Activated CD4-positive, alpha-beta T cell treated with anti-CD3 and anti-CD28 coated beads for 1 hour (primary cell): ENCODE measurements around the gene CALML6.
A peak's percentile ranks its signal among the peaks of the same experiment; 100 is the strongest.
"Not testable (repeated sequence)": the region's sequence is repeated elsewhere in the genome, so short reads cannot be mapped to it uniquely, and the experiment has no call there.

Source experiments
- DNase-seq: peaks from one replicate; pipeline ENCODE4 v3.0.0-alpha.2; 2020

Gene CALML6, protein sequence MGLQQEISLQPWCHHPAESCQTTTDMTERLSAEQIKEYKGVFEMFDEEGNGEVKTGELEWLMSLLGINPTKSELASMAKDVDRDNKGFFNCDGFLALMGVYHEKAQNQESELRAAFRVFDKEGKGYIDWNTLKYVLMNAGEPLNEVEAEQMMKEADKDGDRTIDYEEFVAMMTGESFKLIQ

DNA sequence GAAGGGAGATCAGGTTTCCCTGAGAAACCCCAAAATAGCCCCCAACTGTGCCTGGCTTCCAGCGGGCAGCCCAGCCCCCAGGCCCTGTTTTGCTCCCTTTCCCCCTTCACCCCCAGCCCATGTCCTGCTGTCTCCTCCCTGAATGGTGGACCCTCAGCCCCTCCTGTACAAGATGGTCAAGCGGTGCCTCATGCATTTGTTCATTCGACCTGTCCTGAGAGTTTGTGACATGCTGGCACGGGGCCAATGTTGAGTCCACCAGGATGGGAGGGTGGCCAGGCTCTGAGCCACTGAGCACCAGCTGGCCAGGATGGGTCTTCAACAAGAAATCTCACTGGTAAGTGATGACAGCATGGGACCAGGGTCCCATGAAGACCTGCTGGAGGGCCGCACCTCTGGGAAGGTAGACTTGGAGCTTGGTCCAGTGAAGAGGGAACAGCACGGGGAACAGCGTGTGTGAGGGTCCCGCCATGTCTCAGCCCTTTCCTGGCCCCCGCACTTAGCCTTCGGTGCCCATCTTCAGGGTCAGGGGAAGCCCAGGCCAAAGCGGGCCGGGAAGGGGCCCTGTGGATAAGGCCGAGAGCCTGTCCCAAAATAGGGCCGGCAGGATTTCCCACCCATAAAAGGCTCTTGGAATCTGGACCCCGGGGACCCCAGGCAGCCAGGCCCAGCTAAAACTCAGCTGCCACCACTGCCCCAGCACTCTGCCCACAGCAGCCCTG lies at the start of gene CALML6:
CALML6 (plus strand) TSS at position 290 of the 722 bp plus-strand sequence; CDS start at position 311, 21 bp downstream.
- DNase-seq = no peak

DNA sequence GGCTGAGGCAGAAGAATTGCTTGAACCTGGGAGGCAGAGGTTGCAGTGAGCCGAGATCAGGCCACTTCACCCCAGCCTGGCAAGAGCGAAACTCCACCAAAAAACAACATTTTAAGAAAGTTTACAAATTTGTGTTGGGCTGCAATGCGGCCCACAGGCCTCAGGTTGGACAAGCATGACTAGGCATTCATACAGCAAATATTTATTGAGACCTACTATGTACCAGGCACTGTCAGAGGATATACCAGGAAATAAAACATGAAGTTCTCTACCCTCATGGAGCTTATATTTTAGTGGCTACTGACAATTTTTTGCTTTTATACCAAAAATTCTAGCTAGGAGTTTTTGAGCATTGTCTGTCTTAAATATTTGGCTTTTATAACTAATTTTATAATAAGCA lies 47.9 kb upstream of the CALML6 start:
- DNase-seq = no peak

DNA sequence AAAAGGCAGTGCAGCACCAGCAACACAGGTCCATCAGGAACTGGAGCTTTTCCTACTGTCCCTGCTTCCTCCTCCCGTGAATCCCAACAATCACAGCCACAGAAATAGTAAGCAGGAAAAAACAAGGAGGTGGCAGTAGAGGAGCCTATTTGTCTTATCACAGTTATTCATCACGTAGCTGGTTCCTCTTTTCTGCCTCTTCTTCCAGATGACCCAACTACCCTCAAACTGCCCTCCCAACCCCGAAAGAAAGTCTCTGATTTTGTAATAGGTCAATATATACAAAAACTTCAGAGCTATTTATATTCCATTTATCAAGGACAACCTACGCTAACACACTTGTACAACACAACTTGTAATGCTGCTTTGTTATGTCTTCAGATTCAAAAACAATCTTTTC lies 45.6 kb upstream of the CALML6 start:
- DNase-seq = no peak

DNA sequence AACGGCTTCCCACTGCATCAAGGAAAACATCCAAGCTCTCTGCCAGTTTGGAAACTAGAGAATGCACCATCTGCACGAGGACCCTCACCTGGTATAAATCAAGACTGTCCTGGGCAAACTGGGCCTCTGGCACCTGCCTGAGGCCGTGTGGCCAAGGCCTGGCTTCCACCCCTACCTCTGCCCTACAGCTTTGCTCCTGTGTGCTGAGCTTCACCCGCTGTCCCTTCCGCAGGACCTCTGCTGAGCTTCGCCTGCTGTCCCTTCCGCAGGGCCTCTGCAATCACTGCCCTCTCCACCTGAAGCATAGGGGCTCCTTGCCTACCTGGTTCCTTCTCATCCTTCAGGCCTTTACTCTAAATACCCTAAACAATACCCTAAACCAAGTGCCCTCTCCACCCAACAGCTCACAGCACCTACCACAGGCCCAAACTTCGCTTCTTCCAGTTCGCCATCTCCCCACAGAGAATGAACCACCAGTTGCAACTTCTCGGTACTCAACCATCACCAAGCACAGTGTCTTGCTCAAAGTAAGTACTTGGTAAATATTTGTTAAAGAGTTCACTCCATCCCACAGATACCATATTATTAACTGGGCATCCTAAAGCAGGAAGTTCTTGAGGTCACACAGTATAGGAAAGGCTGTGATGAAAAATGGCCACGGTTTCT lies 42.6 kb upstream of the CALML6 start:
- no peak for DNase-seq

DNA sequence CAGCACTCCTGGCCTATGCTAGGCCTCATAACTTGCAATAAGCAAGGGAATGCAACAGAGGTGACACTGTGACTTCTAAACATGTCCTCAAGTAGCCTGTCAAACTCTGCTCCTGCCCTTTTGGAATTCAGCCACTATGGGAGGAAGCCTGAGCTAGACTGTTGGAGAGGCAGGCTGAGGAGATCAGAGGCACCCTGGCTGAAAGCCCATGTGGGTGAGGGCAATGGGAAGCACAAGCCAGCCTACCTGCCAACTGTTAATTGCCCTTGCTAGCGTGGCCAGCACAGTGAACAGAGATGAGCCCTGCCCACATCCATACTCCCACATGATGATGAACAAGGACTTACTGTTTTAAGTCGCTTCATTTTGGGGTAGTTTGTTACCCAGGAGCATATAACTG lies 41.9 kb upstream of the CALML6 start:
- DNase-seq = no peak

DNA sequence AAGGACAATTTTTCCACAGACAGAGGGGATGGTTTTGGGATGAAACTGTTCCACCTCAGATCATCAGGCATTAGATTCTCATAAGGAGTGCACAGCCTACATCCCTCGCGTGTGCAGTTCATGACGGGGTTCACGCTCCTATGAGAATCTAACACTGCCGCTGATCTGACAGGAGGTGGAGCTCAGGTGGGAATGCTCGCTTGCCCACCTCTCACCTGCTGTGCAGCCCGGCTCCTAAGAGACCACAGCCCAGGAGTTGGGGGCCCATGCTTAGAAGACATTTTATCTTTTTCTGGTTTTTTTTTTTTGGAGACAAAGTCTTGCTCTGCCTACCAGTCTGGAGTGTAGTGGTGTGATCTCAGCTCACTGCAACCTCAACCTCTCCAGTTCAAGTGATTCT lies 40.2 kb upstream of the CALML6 start:
- no peak for DNase-seq

DNA sequence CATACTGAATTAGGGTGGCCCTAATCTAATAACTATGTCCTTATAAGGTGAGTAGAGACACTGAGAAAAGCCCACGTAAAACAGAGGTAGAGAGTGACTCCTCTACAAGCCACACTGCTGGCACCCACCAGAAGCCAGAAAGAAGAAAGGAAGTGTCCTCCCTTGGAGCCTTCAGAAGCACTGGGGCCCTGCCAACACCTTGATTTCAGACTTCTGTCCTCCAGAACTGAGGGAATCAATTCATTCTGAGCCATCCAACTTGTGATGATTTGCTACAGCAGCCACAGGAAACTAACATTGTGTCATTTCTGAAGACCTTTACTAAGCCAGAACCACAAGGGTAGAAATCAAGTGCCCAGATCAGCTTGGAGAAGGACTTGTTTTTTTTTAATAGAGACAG lies 39.1 kb upstream of the CALML6 start:
- DNase-seq = no peak

DNA sequence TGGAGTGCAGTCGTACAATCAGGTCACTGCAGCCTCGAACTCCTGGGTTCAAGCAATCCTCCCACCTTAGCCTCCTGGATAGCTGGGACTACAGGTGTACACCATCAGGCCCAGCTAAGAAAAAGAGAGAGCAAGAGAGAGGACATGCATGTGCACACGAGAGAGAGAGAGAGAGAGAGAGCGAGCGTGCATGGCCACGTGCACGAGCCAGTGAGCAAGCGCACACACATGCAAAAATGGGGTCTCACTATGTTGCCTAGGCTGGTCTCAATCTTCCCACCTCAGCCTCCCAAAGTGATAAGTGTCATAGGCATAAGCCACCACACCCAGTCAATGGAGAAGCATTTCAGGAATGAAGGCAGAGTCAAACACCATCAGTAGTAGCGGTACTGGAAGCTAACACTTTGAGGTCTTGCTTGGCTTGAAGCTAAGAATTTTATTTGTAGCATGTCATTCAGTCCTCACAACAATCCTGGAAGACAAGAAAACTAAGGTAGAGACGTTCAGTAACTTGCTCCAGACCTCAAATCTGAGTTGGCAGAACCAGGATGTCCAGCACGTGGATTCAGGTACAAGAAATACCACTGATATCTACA lies 38.6 kb upstream of the CALML6 start:
- DNase-seq = no peak

DNA sequence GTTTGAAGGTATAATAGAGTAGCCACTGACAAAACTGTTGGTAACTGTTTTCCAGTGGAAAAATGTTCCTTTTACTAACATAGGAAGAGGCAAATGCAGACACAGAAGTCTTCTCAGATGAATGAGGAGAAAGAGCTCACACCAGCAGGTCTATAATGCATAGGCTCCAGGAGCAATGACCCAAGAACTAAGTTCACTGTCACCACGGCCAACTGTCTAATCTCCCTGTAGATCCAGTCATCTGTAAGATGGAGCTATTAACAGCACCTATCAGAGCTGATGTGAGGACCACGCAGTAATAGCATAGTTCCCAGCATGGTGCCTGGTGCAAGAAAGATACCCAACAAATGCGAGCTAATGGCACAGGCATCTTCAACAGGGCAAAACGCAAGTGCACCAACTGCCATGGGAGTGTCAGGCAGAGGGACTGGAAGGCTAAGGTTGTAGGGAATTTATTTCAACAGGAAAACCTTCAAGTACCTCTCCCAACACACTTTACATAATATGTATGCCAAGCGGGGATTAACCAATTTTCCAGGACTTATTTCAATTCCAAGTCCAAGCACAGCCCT lies 37.1 kb upstream of the CALML6 start:
- DNase-seq = no peak

DNA sequence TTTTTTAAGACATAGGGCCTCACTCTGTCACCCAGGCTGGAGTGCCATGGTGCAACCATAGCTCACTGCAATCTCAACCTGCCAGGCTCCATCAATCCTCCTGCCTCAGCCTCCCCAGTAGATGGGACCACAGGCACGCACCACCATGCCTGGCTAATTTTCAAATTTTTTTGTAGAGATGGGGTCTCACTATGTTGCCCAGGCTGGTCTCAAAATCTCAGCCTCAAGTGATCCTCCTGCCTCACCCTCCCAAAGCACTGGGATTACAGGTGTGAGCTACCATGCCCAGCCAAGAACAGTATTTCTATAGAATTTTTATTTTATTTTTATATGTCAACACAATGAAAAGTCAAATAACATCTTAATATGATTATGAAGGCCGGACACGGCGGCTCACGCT lies 35.1 kb upstream of the CALML6 start:
- DNase-seq = no peak

DNA sequence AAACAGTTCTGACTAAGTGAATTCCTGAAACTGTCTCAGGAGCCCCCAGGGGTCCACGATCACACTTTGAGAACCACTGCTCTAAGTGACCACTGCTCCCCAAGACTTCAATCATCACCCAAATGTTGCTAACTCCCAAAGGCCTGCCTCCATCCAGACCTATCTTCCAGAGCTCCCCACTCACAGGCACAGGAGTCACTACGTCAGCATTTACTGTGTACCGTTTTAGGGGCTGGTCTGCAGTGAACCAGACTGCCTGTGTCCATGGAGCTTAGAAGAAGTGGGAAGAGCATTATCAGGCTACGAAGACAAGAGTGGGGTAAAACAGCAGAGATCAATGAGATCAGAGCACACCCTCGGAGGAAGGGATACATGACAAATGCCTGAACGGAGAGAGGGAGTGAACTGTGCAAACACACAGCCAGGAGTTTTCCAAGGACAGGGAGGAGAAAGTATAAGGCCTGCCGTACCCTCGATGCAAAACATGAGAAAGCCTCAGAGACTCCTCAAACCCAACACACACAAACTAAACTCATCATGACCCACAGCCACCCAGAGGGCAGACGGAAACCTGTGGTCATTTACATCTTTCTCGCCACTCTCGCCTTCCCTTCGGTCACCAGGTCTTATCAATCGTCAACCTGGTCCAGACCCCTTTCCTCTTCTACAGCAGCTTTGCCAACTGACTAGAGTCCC lies 34.3 kb upstream of the CALML6 start:
- no peak for DNase-seq

DNA sequence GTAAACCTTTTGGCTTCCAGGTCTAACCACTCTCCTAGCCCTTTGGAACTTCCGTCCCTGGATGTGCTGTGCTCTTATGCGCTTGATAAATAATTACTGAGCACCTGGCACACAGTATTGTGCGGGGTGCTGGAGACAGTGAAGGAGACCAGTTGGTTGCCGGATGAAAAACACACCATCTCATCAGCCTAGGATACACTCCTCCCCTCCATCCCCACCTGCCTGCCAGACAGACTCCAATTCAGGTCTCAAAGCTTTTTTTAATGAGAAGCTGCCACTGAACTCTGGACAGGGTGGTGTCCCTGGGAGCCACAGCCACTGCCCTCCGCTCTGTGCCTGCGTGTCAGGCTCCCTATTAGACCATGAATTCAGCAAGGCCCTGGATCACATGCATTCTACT lies 33.3 kb upstream of the CALML6 start:
- no peak for DNase-seq

DNA sequence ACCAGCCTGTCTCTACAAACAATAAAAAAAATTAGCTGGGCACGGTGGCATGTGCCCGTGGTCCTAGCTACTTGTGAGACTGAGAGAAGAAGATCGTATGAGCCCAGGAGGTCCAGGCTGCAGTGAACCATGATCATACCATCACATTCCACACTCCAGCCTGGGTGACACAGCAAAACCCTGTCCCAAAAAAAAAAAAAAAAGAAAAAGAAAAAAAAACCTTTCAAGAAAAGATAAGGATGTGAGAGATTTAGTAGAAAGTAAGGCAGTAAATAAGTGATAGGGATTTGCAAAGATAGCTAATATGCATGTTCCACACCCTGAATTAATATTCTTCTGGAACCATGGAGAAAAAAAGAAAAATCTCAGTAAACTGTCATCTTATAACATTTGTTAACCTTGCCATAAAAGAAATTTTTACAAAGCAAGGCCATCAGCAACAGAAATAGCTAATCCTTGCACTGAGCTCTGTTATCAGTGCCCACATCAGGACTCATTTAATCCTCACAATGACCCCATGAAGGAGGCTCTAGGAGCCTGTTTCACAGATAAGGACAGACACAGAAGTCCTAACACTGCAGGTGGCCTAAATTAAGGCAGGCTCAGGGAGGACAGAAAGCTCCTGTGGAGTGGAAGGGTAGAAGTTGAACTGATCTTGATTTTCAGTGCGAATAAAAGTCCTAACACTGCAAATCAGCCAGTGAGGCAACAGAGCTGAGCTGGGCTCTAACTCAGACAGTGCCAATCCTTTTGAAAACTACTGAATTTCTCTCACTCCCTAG lies 31.8 kb upstream of the CALML6 start:
- no peak for DNase-seq

DNA sequence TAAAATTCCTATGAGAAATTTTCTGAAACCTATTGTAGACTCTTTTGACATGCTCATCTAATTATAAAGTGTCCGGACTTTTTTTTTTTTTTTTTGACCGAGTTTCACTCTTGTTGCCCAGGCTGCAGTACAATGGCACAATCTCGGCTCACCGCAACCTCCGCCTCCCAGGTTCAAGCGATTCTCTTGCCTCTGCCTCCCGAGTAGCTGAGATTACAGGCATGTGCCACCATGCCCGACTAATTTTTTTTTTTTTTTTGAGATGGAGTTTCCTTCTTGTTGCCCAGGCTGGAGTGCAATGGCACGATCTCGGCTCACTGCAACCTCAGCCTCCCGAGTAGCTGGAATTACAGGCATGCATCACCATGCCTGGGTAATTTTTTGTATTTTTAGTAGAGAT lies 31.2 kb upstream of the CALML6 start:
- DNase-seq = not testable (repeated sequence)

DNA sequence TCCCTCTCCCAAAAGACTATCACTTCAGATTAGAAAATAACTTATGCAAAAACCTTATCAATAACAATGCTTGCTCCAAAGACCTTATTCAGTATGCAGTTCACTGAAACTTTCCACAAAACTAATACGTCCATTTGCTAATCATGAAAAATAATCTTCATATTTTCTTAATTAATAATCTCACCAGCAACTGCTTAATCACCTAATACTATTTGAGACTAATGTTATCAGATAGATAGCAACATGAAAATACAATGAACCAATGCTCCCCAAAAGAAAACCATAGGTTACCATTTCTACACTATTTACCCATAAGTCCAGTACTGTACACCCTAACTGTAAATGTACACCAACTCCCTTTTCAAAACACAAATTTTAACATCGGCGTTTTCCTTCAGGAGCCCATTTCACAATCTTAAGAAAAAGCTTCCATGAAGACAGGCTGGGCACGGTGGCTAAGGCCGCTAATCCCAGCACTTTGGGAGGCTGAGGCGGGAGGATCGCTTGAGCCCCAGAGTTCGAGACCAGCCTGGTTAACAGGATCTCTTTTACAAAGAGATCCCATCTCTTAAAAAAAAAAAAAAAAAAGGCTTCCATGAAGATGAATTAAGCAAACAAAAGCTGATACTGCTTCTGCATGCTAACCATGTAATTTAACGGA lies 25.8 kb upstream of the CALML6 start:
- DNase-seq = no peak

DNA sequence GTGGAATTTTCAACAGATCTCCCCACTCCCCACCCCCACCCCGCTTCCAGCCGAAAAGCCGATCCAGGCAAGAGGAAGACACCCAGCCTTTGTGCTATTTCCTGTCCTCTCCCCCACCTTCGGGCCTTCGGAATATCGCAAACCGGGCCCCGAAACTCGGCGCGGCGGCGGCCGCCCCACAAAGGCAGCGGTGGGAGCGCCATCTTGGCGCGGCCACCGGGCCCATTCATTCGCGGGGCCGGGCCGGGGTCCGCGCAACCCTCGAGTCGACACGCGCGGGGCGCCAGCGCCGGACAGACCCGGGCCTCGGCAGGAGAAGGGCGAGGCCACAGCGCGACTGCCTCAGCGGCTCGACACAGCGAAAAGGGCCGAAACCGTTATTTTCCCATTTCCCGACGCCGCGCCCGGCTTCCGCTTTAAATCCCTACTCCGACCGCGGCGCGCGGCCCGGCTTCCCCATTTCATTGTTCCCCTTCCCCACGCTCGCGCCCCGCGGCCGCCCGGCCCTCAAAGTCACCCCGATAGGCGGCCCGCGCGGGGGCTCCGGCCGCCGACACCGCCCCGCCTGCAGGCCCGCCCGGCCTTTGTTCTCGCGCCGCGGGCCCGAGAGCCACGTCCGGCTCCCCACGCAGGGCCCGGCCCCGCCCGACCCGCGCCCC lies 25.1 kb upstream of the CALML6 start:
- no peak for DNase-seq

DNA sequence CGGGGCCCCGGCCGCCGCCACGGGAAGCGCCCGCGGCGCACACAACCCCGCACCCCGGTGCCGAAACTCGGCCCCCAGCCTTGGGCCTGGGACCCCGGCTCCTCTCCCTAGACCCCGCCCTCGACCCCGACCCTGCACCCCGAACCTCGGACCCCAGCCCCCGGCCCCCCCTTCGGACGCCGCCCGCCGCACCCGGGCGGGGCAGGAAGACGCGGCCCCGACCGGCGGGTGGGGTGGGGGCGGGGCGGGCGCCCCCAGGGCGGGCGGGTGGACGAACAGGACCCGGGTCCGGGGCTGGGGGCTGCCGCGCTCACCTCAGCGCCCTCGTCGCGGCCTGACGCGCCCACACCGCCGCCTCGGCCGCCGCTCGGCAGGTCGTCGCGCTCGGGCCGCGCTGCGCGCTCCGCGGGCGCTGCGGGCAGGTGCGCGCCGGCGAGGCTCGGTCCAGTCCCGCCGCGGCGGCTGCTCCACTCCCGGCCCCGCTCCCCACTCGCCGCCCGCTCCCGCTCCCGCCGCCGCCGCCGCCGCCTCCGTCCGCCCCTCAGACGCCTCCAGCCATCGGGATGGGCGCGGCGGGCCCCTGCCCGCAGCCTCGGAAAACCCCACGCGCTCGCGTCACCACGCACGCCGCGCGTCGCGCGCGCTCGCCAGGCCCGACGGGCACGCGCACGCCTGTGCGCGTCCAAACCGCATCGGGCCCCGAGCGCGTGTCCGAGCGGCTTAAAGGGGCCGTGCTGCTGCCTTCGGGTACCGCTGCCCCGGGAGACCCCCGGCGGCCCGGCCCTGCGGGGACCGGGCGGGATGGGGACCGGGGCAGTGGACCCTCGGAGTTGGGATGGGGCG lies 24.3 kb upstream of the CALML6 start, which contains the start of gene GNB1:
GNB1 (minus strand) TSS at position 582 of the 843 bp plus-strand sequence. CDS start 65,634 bp downstream, outside the sequence.
- peak; percentile 86 for DNase-seq

DNA sequence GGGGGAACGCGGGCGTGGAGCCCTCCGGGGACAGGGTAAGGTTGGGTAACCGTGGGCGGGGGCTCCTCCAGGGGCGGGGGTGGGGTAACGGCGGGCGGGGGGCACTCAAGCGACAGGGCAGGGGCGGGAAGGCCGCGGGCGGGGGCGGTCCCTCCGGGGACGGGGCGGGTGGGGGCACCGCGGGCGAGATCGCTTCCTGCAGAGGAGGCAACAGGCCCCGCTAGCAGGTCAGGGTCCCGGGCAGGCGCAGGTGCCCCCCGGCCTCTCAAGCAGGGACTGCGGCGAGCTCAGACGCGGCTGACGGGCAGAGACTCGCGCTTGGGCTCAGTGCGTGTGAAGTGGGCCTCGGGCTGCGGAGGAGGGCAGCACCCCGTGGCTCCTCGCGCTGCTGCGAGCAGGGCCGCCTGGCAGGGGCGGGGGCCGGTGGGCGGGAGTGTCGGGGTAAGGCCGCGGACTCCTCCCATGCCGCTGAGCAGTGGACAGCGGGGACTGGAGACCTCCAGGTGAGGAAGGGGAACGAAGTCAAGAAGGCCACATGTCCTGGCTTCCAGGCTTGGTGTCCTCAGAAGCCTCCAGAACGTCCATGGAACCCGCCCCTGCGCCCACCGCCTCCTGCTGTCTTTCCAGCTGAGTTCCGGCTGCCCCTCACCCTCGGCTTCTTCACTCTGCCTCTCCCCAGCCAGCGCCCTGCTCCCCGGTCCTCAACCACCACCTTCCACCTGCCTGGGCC lies 23.5 kb upstream of the CALML6 start:
- DNase-seq = peak; percentile 73
